ENCODE measurements around the gene STIP1.
"Not testable (repeated sequence)": the region's sequence is repeated elsewhere in the genome, so short reads cannot be mapped to it uniquely, and the experiment has no call there.

STIP1 gene

DNA sequence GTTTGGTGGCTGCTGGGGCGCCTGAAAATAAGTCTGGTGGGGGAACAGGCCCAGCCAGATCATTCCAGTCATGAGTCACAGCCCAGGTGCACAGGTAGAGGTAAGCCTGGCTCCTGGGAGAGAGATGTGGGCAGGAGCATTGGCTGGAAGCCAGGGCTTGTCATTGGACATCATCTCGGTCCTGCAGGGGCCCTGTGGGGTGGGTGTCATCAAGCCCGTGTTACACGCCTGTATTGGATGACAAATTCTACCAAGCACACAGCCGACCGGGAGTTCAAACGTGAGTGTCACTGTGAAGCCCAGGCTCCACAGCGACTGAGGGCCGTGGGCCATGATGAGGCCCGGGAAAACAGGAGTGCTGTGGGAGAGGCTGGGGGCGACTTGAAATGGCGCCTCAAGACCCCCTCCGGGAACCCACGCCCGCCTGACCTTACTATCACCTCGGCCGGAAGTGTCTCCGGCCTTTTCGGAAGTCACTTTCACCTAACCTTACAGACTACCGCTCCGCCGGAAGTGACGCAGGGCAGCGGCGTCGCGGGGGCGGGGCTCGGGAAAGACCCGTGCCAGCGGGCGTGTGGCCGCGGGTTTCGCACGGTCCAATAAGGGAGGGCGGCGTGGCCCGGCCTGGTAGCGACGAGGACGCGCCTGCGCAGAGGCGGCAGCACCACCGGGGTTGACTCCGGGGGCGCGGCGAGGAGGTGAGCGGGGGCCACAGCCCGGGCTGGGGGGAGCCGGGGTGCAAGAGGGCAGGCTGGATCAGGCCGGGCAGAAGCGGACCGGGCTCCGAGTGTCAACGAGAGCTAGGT lies 54.7 kb downstream of the STIP1 start, which contains the start of gene FKBP2:
FKBP2 (plus strand) TSS at position 661 of the 806 bp plus-strand sequence. CDS start 1,293 bp downstream, outside the sequence.
- DNase-seq: peak; percentile 97

DNA sequence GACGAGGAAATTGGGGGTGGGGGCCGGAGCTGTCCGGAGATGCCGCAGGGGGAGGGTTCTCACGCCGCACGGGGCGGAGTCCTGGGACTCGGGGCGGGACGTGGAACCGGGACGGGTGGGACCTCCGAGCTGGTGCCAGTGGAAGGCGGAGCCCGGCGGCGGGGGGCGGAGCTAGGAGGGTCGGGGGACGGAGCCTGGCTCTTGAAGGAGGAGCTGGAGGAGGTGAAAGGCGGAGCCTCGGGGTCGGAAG lies 55.2 kb downstream of the STIP1 start:
- peak; percentile 96 for DNase-seq

DNA sequence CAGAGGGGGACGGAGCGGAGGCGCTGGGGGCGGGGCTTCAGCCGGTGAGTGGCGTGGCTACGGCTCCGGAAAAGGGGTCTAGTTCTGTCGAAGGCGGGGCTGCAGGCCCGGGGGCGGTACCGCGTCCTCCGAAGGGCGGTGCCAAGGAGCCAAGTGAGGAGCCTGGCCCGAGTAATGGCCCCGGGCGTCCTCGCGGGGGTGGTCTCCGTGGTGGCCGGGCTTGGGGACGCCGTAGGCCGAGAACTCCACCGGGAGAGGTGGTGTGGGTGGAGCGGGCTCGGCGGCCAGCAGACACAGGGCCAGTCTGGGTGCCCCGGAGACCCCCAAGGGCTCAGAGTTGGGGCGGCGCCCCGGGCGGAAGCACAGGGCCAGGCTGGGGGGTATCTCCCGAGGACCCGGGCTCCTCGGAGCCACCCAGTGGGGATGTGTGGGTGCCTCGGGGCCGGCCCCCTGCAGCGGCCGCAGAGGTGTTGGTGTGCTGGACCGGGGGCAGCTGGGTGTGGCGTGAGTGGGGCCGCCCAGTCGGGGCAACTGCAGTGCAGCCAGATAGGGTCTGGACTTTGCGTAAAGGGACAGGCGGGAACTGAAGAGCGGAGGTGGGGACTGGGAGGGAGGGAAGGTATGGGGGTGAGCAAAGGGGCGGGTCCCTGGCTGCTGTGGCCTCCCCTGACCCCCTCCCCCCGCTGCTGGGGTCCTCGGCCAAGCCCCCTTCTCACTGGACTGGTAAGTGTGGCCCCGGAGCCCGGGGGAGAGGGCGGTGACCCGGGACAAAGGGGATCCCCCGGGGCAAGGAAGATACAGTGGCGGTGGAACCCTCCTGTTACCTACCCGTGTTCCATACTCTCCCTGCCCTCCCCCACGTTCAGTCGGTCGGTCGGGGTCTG lies 55.8 kb downstream of the STIP1 start:
- DNase-seq: no peak

DNA sequence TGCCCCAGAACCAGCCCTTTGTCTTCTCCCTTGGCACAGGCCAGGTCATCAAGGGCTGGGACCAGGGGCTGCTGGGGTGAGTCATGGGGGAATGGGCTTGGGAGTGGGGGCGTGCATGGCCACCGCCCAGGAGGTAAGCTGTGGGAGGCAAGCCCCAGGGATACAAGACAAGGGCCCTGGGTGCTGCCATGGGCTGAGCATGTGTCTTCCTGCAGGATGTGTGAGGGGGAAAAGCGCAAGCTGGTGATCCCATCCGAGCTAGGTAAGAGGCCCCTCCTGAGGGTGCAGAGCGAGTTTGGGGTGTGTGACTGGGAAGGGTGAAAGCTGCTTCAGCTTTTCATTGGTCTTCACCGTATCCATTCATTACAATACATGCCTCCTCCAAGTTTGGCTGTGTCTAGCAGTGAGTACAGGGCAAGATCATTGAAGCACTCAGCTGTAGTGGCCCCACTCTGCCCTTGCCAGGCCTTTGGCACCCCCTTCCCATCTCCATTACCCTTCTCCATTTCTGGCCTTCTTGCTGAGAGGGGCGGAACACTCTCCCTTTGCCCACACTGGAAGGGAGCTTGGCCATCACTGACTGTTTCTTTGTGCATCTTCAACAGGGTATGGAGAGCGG lies 57.4 kb downstream of the STIP1 start:
- no peak for DNase-seq

- DNase-seq: no peak
Observed at GRCh38 chr11:64244107-64244506, 58.1 kb downstream of the STIP1 start.

- DNase-seq: no peak
Observed at GRCh38 chr11:64244966-64245365, 59.0 kb downstream of the STIP1 start.

DNA sequence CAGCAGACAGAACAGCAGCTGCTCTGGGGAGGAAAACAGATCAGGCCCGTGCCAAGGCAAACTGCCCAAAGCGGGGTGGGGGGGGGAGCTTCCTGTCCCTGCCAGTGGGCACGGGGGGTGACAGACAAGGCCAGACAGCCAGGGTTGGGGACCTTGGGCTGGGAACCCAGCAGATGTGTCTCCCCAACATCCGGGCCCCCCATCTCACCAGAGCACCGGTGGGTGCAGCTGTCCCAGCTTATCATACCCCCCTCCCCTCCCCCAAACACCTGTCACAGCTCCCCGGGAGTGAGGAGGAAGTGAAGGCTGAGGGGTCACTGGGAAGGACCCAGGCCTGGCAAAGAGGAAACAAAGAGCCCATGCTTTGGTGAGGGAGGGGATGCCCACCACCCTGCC lies 59.4 kb downstream of the STIP1 start:
- DNase-seq: peak; percentile 55

DNA sequence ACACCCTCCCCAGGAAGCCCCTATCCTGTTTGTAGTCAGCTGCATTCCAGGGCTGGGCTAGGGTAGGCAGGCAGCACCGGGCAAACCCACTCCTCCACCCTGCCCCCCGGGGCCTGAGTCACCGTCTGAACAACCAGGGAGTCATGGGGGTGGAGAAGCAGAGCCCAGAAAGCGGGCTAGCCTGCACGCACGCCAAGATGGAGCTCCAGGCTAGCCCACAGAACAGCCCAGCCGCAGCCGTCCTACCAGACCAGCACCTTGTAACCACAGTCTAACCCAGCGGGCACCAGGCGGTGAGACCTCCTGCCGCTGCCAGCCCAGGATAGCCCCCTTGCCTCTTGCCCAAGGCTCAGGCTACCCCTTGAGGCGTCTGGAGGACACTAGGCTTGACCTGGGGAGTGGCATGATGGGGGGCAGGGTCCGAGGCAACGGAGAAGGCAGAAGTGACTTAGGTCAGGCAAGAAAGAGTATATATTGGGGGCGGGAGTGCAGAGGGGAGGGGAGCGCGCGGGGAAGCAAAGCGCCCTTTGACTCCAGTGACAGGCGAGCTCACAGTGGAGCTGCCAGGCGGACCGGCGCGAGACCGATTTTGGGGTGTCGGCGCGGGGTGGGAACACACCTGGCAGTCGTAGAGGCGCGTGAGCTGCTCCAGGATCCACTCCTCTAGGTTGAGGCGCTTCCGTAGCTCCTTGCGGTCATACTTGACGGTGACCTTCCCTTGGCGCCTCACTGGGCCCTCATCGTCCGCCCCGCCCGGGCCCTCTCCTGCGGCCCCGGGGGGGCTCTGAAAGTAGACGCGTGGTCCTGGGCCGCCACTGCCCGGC lies 60.0 kb downstream of the STIP1 start:
- no peak for DNase-seq

DNA sequence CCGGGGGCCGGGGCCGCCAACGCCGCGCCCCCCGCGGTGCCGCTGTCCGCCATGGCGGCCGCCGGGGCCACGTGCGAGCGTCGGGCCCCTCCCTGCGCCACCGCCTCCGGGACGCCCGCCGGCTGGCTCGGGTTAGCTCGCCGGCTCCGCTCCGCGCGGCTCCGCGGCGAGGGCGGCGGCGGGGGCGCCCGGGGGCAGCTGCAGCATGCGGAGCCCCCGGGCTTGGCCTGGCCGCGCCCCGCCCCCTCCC lies 60.6 kb downstream of the STIP1 start:
- not testable (repeated sequence) for DNase-seq

GRCh38 chr11:64246871-64247728 lies 61.1 kb downstream of the STIP1 start, which contains the start of gene PPP1R14B:
PPP1R14B (minus strand) TSS chr11:64246943; CDS start chr11:64246673, 270 bp downstream.
- DNase-seq: peak; percentile 85

DNA sequence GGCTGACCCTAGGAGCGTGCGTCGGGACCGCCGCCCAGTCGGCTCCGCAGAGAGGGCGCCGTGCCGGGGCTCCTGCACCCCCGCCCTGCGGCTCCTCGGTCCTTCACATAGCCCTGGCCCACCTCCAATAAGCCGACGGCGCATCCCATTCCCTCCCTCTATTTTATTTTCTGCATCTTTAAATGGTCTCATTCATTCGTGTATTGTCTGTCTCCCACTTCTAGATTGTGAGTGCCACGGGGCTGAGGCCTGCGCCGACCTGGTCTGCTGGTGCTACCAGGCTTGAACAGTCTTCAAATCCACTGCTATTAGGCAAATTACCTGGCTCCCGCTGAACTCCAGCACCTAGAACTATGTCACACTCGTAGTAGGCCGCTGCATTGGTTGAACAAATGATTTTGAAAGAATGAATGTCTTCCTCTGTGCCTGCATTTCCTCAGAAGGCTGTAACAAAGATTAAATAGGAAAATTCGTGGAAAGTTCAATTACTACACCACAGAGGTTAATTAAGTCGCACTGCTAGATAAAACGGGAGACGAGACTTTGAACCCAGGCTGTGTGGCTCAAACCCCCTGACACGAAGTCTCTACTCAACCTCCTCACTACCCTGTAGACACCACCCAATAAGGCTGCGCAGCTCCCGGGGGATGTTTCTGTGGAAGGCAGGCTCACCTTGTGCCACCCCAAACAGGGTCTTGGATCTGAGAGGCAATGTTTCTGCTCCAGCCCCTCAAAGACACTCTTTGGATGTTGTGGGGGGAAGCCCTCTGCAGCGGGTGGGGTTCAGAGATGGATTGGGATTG lies 62.0 kb downstream of the STIP1 start:
- DNase-seq: no peak

DNA sequence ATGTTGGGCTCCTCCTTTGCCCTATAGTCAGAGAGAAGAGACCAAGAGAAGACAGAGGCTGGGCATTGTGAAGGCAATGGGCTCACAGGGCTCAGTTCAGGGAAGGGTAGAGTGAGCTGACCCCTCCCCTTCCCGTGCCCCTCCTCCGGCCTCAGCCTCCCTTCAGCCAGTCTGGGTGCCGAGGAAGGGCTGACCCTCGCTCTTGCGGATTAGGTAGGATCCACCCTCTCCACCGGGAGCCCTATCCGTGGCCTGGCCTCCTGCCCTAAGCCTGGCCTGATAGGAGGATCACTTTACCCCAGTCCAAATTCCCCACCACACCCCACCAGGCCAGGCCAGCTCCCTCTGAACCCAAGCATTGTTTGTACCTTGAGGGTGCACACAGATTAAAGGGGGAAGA lies 62.6 kb downstream of the STIP1 start:
- no peak for DNase-seq

GRCh38 chr11:64249038-64249437 lies 63.1 kb downstream of the STIP1 start:
- no peak for DNase-seq

- no peak for DNase-seq
Observed at GRCh38 chr11:64249563-64250414, 63.8 kb downstream of the STIP1 start.

DNA sequence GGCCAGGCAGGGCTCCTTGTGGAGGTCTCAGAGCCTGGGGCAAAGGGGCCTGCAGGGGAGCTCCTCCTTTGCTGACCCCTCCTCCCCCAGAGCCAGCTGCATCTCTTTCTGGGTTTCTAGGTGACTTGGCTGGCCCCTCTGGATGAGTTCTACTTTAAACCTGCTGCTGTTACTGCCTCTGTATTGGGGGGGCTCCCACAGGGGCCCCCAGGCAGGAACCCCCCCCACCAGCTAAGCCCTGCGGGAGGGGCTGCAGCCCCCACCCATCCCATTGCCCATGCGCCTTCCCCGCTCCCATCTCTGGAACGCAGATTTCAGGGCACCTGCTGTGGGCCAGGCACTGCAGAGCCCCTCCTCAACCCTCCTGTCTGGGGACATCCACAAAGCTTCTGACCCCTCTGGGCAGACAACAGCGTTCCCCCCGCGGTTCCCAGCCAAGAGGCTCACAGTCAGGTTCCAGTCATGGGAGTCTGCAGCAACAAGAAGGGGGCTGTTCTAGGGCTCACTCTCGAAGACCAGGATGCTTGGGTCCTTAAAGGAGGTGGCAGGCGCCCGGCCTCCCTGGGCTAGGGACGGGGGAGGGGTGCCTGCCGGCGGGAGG lies 64.5 kb downstream of the STIP1 start:
- DNase-seq: peak; percentile 55

- DNase-seq: no peak
Observed at GRCh38 chr11:64251016-64251752, 65.2 kb downstream of the STIP1 start, which contains the start of gene PLCB3. PLCB3 (plus strand) TSS chr11:64251530; CDS start chr11:64251650, 120 bp downstream.

DNA sequence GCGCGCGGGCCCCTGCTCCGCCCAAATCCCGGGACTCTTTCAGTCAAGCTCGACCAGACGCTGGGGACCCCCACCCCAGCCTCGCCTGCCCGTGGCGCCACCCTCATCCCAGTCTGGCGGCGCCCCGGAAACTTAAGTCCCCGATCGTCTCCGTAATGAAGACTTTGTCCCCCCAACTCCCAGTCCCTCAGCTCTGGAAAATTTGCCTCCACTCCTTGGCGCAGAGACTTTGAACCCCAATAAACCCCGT lies 65.7 kb downstream of the STIP1 start:
- DNase-seq: no peak

- no peak for DNase-seq
Observed at GRCh38 chr11:64252003-64252872, 66.3 kb downstream of the STIP1 start.

All from COR-L47 (cell line).